Stimulated activated CD8-positive, alpha-beta memory T cell treated with anti-CD3 and anti-CD28 coated beads, Interleukin-4, amount 100 ng/mL, for 4 hours (primary cell): ENCODE data around the gene NAV2.
"Not testable (repeated sequence)": the region's sequence is repeated elsewhere in the genome, so short reads cannot be mapped to it uniquely, and the experiment has no call there.

Experiments
- DNase-seq, 2 donors: peaks; one replicate each; pipeline ENCODE4 v3.0.0-alpha.2; 2020; ENCODE audit warnings: low read depth in 2 of 2, low spot score in 1 of 2

NAV2 gene

GRCh38 chr11:19988598-19988997 lies 276.0 kb downstream of the NAV2 start:
- DNase-seq, result no peak

DNA sequence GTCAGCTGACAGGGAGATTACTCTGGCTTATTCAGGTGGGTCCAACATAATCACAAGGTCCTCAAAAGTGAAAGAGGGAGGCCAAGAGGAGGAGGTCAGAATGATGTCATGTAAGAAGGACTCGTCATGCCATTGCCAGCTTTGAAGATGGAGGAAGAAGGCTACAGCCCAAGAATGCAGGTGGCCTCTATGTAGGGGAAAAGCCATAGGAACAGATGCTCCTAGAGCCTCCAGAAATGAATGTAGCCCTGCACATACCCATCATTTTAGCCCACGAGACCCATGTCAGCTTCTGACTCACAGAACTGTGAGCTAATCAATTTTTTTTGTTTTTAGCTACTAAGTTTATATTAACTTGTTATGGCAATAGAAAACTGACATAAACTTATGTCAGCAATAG lies 276.6 kb downstream of the NAV2 start:
- no peak for DNase-seq

DNA sequence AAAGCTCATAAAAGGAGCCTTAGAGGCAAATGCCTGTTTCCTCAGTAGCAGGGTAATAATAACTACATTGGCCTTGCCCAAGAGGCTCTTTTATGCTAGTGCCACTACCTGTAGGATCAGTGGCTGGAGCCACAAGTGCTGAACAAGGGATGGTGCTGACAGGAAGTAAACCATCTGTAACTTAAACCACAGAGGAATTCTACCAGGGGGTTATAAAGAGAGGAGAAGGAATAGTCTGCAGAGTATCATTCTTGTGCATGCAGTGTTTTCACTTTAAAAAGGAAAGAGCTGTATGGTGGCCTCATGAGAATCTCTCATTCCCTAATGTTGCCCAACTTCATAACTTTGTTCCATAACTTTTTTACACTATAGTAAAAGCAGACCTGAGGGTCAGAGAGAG lies 279.5 kb downstream of the NAV2 start:
- DNase-seq, result no peak

- DNase-seq, result no peak
These were observed 280.4 kb downstream of the NAV2 start for GRCh38 chr11:19992998-19993397.

GRCh38 chr11:19994672-19995071 lies 282.0 kb downstream of the NAV2 start:
- DNase-seq, result no peak

- DNase-seq, result no peak
These were observed 282.5 kb downstream of the NAV2 start for GRCh38 chr11:19995145-19995544.

DNA sequence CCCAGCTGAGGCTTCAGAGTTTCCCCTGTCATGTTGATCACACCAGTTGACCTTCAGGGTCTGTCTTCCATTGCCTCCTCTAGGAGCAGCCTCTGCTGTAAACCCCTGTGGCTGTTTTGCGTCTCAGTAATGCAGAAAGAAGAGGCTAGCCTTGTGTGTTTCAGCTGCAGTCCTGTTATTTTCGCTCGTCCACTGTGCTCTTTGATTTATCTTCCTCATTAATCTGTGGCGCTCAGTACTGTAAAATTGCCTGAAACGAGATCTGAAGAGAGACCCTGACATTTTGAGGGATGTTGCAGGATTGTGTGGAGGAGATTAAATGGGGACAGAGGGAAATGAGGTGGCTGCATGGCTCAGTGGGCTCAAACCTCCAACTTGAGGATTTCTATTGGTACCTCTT lies 283.9 kb downstream of the NAV2 start:
- DNase-seq, result no peak

GRCh38 chr11:20000022-20000350 lies 287.3 kb downstream of the NAV2 start:
- DNase-seq, result no peak

DNA sequence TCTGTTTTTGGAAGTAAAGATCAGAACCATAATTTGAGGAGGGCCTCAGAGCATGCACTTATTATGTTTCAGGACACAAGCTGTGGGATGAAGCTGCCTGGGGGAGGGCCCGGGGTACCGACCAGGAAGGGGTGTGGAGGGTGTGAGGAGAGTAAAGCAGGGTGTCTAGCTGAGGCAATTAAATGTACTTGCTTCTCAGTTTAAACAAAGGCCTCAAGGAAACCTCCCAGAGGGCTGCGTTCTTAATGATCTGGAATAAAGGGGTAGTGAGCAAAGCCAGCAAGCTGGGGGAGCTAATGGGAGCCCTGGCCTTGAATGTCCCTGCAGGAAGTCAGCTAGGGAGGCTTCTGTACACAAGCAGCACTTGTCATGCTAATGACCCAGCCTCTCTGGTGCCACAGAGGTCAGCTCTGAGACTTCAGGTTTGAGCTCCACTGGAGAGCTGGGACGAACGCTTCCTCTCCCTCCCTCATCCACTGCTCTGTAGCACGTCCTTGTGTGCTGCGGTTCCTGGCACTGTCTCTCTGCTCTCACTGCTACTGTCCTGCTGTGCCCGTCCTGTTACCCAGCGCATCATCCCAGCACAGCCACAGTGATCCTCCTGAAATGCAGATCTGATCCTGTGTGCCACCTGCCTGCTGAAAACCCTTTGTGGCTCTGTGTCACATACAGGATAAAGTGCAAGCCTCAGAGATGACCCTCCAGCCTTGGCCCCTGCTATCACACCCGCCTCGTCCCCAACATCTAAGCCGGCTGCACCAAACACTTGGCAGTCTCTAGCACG lies 287.9 kb downstream of the NAV2 start:
- no peak for DNase-seq

DNA sequence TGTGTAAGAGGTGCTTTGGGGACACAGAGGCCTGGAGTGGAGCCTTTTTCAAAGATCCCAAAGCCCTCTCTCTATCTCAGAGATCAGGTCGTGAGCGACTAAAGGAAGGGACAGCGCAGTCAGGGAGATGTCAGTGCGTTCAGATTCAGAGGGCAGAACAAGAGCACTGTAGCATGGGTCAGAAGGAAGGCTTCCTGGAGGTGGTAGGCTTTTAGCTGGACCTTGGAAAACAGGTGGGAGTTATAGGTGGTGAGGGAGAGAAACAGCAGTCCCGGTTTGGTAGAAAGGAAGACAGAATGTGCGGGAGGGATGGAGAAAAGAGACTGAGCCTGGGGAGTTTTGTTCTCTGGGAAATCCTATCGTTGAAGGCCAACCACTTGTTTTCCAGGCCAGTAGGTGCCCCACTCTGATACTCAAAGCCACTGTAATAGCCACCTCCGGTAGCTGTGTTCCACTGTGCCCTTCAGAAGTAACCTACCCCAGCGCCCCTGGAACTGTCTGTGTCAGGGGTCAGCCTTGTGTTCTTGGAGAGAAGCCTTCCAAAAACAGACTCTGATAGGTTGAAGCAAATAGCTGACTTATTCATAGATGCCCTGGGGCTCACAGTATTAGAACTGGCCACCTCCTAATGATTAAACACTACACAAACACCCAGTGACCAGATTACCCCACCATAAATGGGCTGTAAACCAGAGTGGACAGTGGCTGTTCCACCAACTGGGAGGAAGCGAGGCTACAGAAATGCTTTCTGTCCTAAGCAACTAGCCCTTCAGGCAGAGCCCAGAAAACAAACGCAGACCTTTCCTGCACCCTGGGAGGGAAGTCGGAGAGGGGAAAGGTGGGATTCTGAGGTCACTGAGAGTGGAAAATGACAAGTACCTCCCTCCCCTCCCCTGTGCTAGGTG lies 289.9 kb downstream of the NAV2 start:
- no peak for DNase-seq

GRCh38 chr11:20003351-20003750 lies 290.7 kb downstream of the NAV2 start:
- no peak for DNase-seq

GRCh38 chr11:20004866-20005265 lies 292.2 kb downstream of the NAV2 start:
- DNase-seq, result no peak

DNA sequence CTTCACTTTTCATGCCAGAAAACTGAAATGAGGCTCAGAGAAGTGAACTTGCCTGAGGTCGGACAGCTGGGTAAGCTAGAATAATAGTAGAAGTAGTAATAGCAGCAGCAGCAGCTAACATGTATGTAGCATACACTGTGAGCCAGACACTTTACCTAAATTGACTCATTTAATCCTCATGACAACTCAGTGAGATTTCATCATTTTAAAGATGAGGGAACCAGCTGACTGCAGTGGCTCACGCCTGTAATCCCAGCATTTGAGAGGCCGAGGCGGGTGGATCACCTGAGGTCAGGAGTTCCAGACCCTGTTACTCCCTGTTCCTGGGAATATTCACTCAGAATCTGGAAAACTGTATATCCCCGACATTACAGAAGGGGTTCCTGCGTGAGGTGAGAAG lies 293.1 kb downstream of the NAV2 start:
- DNase-seq, result no peak

DNA sequence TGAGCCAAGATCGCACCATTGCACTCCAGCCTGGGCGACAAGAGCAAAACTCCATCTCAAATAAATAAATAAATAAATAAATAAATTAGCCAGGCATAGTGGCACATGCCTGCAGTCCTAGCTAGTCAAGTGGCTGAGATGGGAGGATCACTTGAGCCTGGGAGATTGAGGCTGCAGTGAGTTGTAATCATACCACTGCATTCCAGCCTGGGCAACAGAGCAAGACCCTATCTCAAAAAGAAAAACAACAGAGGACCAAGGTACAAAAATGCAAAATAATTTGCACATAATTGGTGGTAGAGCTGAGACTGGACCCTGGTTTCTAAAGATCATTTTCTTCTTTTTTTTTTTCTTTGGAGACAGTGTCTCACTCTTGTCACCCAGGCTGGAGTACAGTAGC lies 294.0 kb downstream of the NAV2 start:
- not testable (repeated sequence) for DNase-seq

DNA sequence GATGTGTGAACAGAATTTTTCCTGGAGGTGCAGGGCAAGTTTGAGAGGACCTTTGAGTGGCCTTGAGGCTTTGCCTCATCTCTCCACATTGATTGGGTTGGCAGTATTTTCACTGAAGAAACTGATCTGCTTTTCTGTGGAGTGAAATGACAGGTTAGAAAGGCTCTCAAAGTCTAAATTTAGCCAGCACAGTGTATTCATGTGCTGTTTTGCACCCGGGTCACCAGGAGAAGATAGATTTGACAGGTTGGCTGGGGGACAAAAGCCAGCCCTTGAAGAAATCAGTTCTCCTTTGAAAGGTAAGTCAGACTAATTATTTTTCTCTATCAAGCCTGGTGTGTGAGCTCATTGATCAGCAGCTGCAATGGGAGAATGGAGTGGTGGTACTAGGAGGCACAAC lies 294.7 kb downstream of the NAV2 start:
- no peak for DNase-seq

DNA sequence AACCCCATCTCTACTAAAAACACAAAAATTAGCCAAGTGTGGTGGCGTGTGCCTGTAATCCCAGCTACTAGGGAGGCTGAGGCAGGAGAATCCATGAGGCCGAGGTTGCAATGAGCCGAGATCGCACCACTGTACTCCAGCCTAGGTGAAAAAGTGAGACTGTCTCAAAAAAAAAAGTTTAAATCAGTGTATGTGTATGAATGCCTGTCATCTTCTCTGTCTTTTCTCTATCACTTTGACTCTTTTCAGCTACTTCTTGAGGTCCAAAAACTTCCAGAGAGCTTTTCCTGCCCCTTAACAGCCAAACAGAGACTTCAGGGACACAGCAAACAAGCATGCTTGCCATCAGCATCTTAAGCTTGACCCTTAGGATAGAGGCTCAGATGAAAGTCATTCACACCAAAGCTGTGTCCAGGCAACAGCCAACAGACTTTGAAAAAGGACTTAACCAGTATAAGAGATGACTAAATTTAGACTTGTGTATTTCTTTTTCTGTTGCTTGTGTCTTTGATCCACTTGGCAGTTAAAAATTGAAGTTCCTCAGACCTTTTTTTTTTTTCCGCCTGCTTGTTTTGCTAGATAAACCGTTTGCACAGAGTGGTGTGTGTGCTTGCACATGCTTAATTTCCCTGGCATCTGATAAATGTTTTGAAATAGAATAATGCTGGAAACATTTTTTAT lies 295.7 kb downstream of the NAV2 start:
- DNase-seq, result no peak

DNA sequence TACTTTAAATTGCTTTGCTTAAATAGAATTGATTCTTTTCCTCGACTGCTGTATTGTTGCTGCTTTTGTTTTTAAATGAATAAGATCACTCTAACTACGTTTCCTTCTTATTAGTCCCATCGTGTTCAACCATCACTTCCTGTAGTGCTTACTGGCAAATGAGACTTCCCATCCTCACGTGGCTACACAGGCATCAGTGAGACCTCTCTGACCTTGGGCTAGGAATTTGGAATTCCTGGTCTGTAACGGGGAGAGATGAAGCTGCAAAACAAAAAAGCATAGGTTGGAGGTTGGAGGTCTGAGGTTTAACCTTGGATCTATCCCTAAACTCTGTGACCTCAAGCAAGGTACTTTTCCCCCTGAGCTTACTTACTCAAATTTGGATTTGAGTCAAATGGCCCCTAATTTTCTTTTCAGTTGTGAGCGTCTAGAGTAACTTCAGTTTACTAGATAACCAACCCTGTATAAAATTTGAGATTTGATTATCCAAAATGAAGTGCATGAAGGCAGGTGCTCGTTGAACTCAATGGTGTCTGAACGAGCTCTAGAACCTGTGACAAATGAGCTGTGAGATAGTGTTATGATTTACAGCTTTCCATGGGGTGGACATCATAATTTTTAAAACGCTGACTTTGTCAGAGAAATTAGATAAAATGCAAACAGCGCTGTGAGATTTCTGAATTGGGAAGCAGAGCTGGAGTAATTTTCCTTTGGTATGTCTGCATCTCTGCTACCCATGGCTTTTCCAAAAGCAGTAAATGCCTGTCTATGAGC lies 296.4 kb downstream of the NAV2 start:
- DNase-seq, result no peak

GRCh38 chr11:20010156-20010850 lies 297.7 kb downstream of the NAV2 start:
- DNase-seq, result no peak

DNA sequence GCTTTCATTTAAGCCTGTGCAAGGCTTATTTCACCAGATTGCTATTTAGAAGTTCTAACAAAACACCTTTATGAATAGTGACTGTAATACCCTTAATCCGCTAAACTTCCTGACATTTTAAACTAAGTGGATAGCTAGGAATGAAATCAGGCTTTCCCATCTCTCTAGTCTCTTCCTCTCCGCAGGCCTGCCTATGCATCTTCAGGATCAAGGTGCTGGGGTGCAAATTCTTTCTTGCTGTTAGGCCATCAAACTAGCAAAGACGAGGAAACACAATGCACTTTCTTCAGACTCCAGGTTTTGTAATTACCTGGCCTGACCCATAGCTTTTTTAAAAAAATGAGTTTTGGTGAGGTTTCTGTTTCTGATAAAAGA lies 298.2 kb downstream of the NAV2 start:
- DNase-seq, result no peak

DNA sequence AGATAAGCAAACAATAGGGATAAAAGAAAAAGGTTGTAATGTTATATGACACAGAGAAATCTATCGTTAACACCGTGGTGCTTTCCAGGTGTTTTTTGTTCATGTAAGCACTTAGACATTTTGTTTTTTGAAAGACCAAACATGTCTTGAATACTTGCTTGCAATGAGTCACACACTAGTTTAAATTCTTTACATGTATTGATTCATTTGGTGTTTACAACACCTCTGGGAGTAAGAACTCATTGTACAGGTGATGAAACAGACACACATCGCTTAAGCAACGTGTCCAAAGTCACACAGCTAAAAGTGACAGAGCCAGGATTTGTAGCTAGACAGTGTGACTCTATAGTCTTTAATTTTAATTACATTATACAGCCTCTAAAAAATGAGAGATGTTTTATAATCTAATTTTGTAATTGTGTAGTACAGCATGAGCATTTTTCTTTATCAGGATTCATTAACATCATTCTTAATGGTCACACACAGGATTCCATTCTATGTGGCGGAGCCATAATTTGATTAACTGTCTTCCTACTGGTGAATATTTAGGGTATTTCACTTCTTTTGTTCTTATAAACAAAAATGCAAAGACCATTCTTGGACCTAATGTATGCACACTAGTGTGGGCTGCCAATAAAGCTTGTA lies 298.8 kb downstream of the NAV2 start:
- DNase-seq, result no peak
